NCI-H2081 (cell line): ENCODE measurements around the gene NHERF2.

Experiments
- DNase-seq, 2 experiments: peaks; one replicate each; lab custom pipeline; 2025; lab: John Stamatoyannopoulos, UW

The NHERF2 gene

DNA sequence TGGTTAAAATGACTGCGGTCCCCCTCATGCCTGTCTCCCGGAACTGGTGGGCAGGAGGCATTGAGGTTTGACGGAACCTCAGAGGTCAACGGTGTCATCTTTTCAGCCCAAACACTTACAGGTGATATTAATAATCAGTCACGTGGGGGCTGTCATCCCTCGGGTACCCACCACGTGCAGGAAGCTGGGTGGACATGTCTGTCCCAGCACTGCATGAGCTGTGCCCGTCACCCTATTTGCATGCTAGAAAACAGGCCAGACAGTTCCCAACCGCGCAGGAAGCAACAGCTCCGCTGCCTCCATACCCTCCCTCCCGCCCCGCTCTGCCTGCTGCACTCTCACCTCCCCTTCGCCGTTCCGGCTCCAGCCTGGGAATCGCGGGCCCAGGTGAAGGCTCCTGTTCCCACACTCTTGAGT is 35.6 kb upstream of the NHERF2 start:
- DNase-seq: no peak

- DNase-seq: no peak
Observed at GRCh38 chr16:1991588-1991947, 35.1 kb upstream of the NHERF2 start.

- no peak for DNase-seq
Observed at GRCh38 chr16:1991948-1992703, 34.6 kb upstream of the NHERF2 start.

GRCh38 chr16:1992704-1993317 is 33.9 kb upstream of the NHERF2 start:
- no peak for DNase-seq

DNA sequence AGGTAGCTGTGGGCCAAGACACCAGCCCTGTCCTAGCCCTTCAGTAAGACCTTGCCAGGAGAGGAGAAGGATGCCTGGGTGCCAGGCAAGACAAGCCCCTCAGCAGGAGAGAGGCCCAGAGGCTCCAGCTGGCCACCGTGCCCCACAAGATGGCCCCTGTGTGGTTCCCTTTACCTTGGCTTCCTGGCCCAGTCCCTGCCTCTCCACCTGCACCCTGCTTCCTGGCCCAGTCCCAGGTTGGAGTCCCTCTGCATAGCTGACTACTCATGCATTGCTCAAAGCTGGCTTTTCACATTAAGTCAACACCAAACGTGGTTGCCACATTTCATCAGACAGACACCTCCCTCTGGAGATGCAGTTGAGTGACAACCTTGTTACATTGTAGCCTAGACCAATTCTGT is 33.0 kb upstream of the NHERF2 start:
- no peak for DNase-seq

DNA sequence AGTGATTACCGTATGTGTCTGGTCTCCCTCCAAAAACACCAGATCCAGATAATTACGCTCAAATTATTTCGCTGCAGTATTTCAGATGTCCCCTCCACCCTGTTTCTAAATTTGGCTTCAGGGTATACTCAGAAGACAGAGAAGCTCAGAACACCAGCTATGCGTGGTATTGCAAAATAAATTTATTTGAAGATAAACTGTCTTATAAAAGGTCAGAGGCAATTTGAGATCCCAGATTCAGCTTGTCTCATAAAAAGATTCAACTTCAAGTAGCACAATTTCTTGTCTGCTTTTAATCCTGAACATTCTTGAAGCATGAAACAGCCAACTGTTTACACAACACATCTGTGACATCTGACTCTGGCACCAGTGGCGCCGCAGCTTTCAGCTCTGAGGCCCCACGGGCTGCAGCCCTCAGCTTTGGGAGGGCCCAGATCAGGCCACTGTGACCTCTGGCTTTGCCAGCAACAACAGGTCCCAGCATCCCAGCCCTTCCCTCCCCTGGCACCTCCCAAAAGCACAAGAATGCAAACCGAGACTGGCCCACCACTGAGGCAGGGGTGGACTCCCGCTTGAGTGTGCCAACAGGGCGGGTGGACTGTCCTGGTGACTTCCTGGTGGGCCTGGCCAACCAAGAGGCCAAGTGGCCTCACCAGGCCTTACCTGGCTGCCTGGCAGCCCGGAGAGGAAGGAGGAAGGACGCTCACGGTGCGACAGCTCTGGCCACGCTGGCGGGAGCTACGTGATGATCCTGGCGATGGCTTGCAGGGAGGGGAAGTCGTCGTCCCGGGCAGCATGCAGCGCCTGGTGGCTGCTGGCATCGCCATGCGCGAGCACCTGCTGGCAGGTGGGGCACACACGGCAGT is 29.0 kb upstream of the NHERF2 start:
- DNase-seq: no peak

GRCh38 chr16:1998360-1998835 is 28.3 kb upstream of the NHERF2 start:
- no peak for DNase-seq

DNA sequence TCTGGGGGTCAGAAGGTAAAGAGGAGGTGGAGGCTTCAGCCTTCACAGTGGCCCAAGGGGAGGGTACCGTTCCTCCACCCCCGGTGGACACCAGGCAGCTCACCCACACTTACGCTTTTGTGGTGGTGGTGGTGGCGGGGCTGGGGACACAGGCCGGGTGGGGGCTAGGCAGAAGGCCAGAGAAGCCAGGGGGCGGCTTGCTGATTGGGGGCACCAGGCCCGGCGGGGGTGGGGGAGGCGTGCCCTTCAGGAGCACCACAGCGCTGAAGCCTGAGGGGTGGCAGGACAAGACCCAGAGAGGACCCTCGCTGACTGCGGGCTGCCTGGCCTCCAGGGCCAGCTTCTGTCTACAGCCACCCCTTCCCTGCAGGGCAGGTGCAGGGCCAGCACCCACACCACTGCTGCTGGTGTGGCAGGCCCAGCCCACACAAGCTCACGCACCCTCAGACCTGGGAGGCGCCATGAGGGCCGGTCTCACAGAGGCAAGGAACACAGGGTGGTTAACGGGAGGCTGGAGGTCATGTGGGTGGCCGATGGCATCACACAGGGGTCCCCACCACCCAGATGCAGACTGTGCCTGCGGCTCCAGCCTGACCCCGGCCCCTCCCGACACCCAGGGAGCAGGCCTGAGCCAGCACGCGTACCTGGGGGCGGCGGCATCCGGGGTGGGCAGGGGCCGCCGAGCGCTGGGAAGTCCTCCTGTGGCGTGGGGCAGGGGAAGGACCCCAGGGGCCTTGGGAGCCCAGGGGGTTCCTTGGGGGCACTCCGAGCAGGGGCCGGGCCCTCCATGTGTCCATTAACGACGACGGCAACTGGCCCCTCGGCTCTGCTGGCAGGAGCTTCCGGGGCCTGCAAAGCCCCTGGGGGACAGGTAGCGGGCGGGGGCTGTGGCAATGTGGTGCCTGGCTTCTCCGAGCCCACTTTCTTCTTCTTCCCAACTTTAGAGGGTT is 27.6 kb upstream of the NHERF2 start:
- DNase-seq: no peak

DNA sequence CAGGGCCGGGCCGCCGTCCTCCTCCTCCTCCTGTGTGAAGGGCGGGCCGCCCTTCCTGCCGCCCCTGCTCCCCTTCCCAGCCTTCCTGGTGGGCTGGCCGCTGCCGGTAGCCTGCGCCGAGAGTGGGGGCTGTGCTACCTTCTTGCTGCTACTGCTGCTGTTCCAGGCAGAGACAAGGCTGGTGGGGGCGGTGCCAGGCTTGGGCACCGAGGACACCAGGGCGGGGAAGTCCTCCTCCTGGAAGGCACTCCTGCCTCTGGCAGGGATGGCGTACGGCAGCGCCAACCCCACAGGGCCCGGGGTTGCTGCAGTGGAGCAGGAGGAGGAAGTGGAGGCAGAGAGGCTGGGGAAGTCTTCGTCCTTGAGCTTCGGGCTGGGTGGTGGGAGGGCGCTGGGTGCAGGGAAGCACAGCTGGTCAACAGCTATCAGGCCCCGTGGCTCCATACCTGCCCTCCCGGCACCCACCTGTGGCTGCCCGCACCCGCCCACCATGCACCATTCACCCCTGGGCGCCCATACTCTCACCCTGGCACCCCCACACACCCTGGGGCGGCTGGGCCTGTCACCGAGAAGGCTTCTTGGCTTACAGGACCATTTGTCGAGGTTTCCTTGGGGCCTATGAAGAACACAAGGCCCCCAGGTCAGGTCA is 26.7 kb upstream of the NHERF2 start:
- no peak for DNase-seq

DNA sequence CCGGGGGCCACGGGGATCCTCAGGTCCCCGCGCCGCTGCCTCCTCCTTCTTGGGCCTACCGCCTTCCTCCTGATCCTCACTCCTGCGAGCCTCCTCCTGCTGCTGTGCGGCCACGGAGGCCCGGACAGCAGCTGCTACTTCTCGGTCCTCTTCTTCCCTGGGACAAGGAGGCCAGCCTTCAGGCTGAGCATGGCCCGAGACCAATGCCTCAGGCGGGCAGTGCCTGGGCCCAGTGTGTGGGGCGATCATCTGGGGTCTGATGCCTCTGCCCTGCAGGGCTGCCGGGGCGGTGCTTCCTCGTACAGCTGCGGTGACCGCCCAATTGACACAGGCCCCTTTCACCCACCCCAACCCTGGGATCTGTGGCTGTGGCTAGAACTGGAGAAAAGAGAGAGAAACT is 25.7 kb upstream of the NHERF2 start:
- no peak for DNase-seq

DNA sequence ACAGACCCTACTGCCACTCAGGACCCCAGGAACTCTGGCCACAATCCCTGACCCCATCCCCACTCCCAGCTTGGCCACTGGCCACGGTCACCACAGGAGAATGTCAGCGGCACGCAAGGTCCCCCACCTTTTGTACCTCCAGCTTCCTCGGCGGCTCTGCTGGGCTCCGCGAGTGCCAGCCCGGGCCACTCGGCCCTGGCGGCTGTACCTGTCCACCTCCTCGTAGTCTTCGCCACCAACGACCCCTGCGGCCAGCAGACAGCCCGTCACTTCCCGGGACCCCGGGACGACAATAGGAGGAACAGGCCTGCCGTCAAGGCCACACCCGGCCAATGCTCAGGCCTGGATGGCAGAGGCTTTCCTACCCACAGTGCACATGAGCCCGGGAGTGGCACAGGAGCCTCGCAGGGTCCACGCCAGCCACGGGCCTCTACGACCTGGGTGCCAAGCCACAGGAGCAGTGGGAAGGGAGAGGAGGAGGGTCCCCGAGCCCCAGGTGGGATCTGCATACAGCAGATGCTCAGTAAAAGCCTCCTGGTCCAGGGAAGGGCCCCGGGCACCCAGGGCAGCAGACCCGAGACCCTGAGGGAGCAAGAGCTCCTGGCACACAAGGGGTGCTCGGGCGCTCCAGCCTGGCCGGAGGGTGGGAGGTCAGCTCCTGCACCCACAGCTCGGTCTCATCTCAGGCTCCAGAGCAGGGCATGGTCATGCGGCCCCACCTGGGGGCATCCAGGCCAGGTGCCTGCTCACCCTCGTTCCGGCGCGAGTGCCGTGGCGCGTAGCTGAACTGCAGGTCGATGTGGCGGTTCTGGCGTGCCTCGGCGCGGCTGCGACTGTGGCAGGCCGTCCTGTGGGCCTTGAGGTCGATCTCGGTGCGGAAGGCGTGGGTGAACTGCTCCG is 25.0 kb upstream of the NHERF2 start:
- DNase-seq: no peak

- DNase-seq: no peak
Observed at GRCh38 chr16:2002406-2003230, 24.1 kb upstream of the NHERF2 start.

DNA sequence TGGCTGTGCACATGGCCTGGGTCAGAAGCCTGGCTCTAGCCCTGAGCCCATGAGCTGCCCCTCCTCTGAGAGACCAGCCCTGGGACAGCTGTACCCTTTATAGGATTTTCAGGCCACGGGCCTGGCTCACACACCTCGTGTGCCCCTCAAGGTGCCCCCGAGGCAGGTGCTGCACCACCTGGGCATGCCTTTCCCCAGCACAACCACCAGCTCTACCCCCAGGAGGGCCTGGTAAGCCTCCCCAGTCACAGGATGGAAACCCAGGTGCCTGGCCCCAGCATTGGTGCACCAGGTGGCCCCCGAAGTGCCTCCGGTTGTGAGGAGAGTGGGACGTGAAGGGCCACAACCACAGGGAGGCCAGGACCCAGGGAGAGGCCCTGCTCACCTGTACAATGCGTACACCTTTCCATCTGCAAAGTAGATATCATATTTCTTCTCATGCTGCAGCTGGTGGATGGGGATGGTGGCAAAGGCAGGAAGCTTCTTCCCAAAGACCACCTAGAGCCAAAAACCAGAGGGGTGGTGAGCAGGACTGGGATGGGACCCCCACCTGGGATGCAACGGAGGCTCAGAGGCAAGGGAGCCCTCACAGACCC is 23.4 kb upstream of the NHERF2 start:
- DNase-seq: no peak

- DNase-seq: peak; percentile 91 to 93
Observed at GRCh38 chr16:2003827-2004641, 22.7 kb upstream of the NHERF2 start.

DNA sequence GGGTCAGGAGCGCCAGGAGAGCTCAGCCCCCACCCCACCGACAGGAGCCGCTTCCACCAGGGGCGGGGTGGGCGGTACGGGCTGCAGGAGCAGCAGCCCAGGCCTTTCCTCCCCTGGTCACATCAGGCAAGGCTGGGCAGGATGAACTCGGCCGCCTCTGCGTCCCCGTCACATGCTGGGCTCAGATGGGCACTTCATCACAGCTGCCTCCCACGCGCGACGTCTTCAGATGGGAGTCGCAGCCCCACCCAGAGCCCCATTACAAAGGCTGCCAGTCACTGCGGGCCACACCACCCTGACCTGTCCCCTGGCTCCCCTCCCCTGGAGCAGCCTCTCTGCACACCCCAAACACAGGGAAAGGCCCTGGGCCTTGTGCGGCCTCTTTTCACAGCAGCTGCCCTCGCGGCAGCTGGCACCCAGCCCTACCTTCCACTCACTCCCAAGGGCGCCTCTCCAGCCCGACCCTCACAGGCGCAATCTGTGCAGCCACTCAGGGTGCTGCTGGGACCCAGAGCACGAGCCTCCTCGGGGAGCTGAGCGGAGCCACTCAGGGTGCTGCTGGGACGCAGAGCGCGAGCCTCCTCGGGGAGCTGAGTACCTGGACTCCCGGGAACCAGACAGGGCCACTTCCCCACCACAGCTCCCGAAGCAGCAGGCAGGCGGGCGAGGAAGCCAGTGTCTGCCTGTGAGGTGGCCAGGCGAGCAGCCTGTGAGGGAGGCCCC is 21.7 kb upstream of the NHERF2 start:
- DNase-seq: peak in 1 of 2 experiments; percentile 42

DNA sequence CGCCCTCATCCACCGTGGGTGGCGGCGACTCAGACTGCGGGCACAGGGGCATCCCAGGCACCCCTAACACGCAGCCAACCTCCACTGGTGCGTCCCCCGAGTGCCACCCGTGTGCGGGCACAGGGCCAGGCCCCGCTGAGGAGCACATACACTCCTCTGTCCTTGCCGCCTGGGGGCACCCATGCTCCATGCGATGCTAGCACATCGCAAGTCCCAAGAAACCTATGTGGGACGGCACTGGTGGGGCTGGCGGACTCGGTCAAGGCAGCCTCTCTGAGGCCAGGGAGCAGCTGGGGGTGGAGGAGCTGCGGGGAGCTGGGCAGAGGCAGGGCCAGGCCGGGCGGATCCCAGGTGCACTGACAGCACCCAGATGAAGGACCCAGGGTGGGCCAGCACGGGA is 21.1 kb upstream of the NHERF2 start:
- DNase-seq: no peak

DNA sequence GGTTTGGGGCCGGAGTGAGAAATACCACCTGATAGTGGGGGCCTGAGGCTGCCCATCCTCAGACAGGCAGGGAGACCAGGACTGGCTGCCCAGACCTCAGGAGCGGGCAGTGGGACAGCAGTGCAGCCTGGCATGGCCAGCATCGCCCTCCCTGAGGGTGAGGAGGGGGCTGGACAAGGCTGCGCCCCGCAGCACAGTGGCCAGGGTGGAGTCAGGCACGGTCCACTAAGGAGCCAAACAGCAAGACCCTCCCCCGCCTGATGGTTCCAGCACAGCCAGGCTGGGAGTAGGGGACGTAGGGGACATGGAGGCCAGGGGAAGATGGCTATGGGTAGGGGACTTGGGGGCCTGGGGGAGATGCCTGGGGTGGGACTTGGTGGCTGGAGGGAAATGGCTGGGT is 20.4 kb upstream of the NHERF2 start:
- no peak for DNase-seq
